OCI-LY3 (cell line): ENCODE results near the gene ERICH2.

ENCODE experiments used
- H2AFZ ChIP-seq: fragments of 200-600, 300-600 bp; shearing (Covaris generic); 2 replicates; pipeline ENCODE4 v1.6.0; 2014; ENCODE audit warnings: antibody characterized with exemption, low read depth, low read length
- H3K27ac ChIP-seq: fragments of 200-600, 300-600 bp; sonication (generic); 2 replicates; pipeline ENCODE4 v1.5.1; 2014; ENCODE audit warnings: mild to moderate bottlenecking, low read length, moderate library complexity, mixed read lengths
- H3K27me3 ChIP-seq: fragments of 200-600, 300-600 bp; sonication (generic); 2 replicates; pipeline ENCODE4 v1.6.1; 2014; ENCODE audit warnings: low read depth, low read length, mixed read lengths
- H3K36me3 ChIP-seq: fragments of 200-600, 300-600 bp; sonication (generic); replicated peaks from 2 replicates; pipeline ENCODE3; 2014; ENCODE audit warnings: low read depth, low read length, mixed read lengths
- H3K4me1 ChIP-seq: fragments of 300-600, 200-600 bp; sonication (generic); 2 replicates; pipeline ENCODE4 v1.6.1; 2014; ENCODE audit warnings: low read length, mixed read lengths
- H3K4me2 ChIP-seq: fragments of 200-600, 300-600 bp; sonication (generic); 2 replicates; pipeline ENCODE4 v1.6.1; 2014; ENCODE audit warnings: low read length, mixed read lengths
- H3K4me3 ChIP-seq: fragments of 300-600, 200-600 bp; sonication (generic); 2 replicates; pipeline ENCODE4 v1.5.1; 2014; ENCODE audit warnings: antibody characterized with exemption, mild to moderate bottlenecking, low read length, moderate library complexity
- H3K79me2 ChIP-seq: fragments of 300-600, 200-600 bp; shearing (Covaris generic); 2 replicates; pipeline ENCODE4 v1.6.1; 2014; ENCODE audit warnings: mild to moderate bottlenecking, low read length, mixed read lengths
- H3K9ac ChIP-seq: fragments of 300-600, 200-600 bp; shearing (Covaris generic); 2 replicates; pipeline ENCODE4 v1.6.0; 2014; ENCODE audit warnings: mild to moderate bottlenecking, low read length, moderate library complexity
- H3K9me3 ChIP-seq: fragments of 200-600, 300-600 bp; shearing (Covaris generic); 2 replicates; pipeline ENCODE4 v1.6.1; 2014; ENCODE audit warnings: low read length, mixed read lengths; ENCODE audit not compliant: insufficient read depth
- H4K20me1 ChIP-seq: fragments of 200-600, 300-600 bp; sonication (generic); 2 replicates; pipeline ENCODE4 v1.6.1; 2016; ENCODE audit warnings: low read length, mixed read lengths; ENCODE audit not compliant: insufficient read depth
- EZH2phosphoT487 ChIP-seq: fragments of 200-600 bp; shearing (Covaris generic); IDR thresholded peaks from 2 replicates; pipeline ENCODE4 v1.6.1; 2018; ENCODE audit warnings: antibody characterized with exemption, mixed run types, low read depth
- TF ChIP-seq, protein P1 (sequence below): fragments of 200-600, 300-600 bp; sonication (generic); IDR thresholded peaks from 2 replicates; pipeline ENCODE4 v1.5.1; 2014; ENCODE audit warnings: antibody characterized with exemption, low read length, low read depth

ERICH2 gene, protein sequence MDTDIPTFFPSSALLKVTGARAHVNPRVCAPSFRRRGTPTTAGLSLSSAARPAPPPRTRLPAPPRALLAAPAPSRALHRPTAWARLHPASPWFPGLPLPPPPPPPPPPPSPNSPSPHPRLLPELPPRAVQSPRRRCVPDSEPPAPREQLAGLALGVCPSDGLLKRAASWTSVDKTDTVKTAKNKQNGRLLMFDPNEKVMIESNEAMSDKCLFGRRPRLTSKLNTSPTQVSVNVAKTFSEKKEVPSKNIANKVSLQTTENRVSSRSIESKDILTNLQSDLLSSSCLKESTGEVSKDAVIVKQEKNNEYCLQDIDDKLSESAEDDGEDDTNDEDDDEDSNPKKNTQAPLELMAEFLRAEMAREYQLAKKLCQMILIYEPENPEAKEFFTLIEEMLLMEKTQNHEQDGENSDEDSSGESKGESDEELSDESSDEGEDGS

DNA sequence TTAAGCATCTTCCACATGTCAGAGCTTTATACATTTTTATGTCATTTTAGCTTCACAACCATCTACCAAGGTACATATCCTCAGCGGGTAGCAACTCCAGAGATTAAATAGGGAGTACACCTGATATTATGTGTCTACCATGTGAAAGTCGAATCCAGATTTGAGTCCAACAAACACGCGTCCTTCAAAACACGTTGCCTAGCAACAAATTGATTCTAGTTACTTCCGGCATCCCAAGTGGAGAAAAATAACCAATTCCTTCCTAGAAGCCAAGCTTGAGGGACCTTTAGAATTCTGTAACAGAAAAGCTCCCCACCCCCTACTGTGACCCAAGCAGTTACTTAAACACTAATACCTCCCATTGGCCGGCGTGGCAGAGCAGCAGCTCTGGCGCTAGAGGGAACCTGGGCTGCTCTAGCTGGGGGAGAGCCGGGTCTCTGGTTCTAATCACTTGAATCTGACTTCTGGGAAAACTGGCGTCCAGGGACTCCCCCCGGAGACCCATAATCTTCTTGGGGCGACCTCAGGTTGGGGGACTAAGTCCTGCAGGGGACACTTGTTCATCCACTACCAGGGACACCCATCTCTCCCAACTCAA is at the start of gene ERICH2:
TSS of gene ERICH2 (plus strand) at position 371 of the 598 bp plus-strand sequence. CDS start 304 bp downstream, outside the sequence.
- Histone ChIP-seq H3K79me2 (no peaks in the 10 kb centered on the region), H3K27ac (peak within 1 kb of the TSS; percentile 29), H3K27me3 (peaks cover 16% of the 10 kb centered on the region), H2AFZ (peak within 1 kb of the TSS; percentile 99), H3K36me3 (no peaks in the 10 kb centered on the region), H3K9ac (peak within 1 kb of the TSS; percentile 82), H3K4me3 (peak within 1 kb of the TSS; percentile 98), H3K4me1 (peaks cover 17% of the 10 kb centered on the region), H3K4me2 (peak within 1 kb of the TSS; percentile 82), H3K9me3 (no peaks in the 10 kb centered on the region), H4K20me1 (no peaks in the 10 kb centered on the region)
- TF ChIP-seq, protein P1, sequence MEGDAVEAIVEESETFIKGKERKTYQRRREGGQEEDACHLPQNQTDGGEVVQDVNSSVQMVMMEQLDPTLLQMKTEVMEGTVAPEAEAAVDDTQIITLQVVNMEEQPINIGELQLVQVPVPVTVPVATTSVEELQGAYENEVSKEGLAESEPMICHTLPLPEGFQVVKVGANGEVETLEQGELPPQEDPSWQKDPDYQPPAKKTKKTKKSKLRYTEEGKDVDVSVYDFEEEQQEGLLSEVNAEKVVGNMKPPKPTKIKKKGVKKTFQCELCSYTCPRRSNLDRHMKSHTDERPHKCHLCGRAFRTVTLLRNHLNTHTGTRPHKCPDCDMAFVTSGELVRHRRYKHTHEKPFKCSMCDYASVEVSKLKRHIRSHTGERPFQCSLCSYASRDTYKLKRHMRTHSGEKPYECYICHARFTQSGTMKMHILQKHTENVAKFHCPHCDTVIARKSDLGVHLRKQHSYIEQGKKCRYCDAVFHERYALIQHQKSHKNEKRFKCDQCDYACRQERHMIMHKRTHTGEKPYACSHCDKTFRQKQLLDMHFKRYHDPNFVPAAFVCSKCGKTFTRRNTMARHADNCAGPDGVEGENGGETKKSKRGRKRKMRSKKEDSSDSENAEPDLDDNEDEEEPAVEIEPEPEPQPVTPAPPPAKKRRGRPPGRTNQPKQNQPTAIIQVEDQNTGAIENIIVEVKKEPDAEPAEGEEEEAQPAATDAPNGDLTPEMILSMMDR: peak; percentile 43
- no peak for TF ChIP-seq EZH2phosphoT487

DNA sequence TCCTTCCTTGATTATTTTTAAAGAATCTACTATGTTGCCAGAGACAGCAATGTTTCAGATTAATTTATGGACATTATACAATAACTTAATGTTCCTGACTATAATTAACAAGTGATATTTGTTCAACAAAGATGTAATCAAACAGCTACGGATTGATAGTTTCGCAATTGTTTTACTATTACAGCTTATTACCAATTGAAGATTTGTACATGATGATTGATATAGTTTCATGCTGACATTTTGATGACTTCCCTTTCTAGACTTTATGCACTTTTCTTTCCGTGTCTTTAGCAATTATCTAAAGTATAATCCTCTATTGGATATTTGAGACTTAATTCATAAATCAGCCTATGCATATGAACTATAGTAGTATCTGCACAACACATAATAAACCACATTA is 48.5 kb upstream of the ERICH2 start:
- Histone ChIP-seq H3K27me3 (peaks cover 8% of the 10 kb centered on the region; the same call in 1 of the 2 replicates), H3K79me2 (no peaks in the 10 kb centered on the region)
- no peak for TF ChIP-seq EZH2phosphoT487
- TF ChIP-seq, protein P1: no peak

DNA sequence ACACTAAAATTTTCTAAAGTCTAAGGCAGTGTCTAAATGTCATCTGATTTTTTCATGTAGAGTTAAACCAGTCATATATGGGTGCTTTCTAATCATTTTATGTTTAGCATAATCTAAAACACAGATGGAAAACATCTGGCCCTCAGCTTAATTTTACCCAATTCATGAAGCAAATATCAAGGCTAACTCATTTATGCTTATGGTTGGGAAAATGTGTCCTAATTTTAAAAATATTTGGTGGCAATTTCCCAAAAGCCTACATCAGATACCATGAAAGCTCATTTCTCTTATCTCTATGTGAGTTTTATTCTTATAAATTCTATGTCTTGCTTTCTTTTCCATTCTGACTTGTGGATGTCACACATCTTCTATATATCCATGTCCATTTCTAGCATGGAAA is 47.9 kb upstream of the ERICH2 start:
- no peak overlapping the region for H2AFZ ChIP-seq
- no peaks in the 10 kb centered on the region for H4K20me1 ChIP-seq
- H3K4me3 ChIP-seq: no peak overlapping the region
- no peaks in the 10 kb centered on the region for H3K9me3 ChIP-seq
- no peak overlapping the region for H3K27ac ChIP-seq
- H3K79me2 ChIP-seq: no peaks in the 10 kb centered on the region
- H3K9ac ChIP-seq: no peak overlapping the region
- H3K36me3 ChIP-seq: no peaks in the 10 kb centered on the region
- H3K4me1 ChIP-seq: no peaks in the 10 kb centered on the region
- peaks cover 12% of the 10 kb centered on the region; the same call in 1 of the 2 replicates for H3K27me3 ChIP-seq
- H3K4me2 ChIP-seq: no peak overlapping the region
- TF ChIP-seq, protein P1: no peak
- TF ChIP-seq EZH2phosphoT487: no peak

More for the DNA sequence above, 48.5 kb upstream of the ERICH2 start:
- no peaks in the 10 kb centered on the region for H4K20me1 ChIP-seq
- no peaks in the 10 kb centered on the region for H3K9me3 ChIP-seq
- no peak overlapping the region for H2AFZ ChIP-seq
- H3K36me3 ChIP-seq: no peaks in the 10 kb centered on the region
- no peak overlapping the region for H3K27ac ChIP-seq
- no peak overlapping the region for H3K4me3 ChIP-seq
- H3K9ac ChIP-seq: no peak overlapping the region
- H3K4me2 ChIP-seq: no peak overlapping the region
- no peaks in the 10 kb centered on the region for H3K4me1 ChIP-seq

DNA sequence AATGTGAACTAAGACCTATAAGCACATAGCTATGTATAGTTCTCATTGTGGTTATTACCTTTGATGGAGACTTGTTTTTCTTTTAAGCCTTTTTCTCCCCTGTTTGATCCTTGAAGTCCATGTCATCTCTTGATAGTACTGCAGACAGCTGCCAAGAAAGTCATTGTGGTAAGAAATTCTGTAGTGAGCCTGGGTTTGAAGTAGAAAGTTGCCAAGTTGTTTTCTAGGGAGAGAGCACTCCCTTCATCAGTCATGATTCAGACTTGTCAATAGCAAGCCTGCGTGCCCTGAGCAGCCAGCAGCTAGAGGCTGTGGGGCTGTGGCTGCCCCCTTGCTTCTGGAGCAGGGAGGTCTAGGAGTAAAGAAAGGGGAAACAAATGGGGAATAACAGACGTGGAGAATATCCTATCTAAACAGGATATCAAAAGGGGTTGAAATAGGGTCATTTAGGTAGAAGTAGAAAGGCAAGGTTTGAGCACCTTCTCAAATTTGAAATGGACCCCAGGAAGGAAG is 46.7 kb upstream of the ERICH2 start:
- H3K4me2 ChIP-seq: no peak overlapping the region
- no peaks in the 10 kb centered on the region for H3K36me3 ChIP-seq
- no peak for TF ChIP-seq EZH2phosphoT487
- no peak overlapping the region for H3K4me3 ChIP-seq
- H3K9me3 ChIP-seq: no peaks in the 10 kb centered on the region
- no peak overlapping the region for H3K27ac ChIP-seq
- H3K27me3 ChIP-seq: peaks cover 14% of the 10 kb centered on the region
- no peaks in the 10 kb centered on the region for H3K79me2 ChIP-seq
- no peak overlapping the region for H3K9ac ChIP-seq
- H3K4me1 ChIP-seq: no peaks in the 10 kb centered on the region
- no peak overlapping the region for H2AFZ ChIP-seq
- H4K20me1 ChIP-seq: no peaks in the 10 kb centered on the region
